Limb (tissue), 2 donors: ENCODE measurements around the gene CACNG7.
A peak's percentile ranks its signal among the peaks of the same experiment; 100 is the strongest.

ENCODE experiments used
- DNase-seq, 2 donors: peaks; one replicate each; pipeline ENCODE4 v3.0.0-alpha.2; 2016; ENCODE audit errors: extremely low spot score in 2 of 2

CACNG7 gene

GRCh38 chr19:53878776-53879139 lies 30.3 kb upstream of the CACNG7 start:
- no peak for DNase-seq

GRCh38 chr19:53879140-53880081 lies 29.7 kb upstream of the CACNG7 start:
- peak; percentile 94 to 100 for DNase-seq

- DNase-seq: no peak
Measured at GRCh38 chr19:53880711-53881481, 28.2 kb upstream of the CACNG7 start.

- peak in 1 of 2 donors; percentile 78 for DNase-seq
Measured at GRCh38 chr19:53881482-53882390, 27.3 kb upstream of the CACNG7 start, which contains the start of gene PRKCG. Gene PRKCG (plus strand): TSS chr19:53882197. CDS start chr19:53882495, 298 bp downstream.

- no peak for DNase-seq
Measured at GRCh38 chr19:53882391-53883050, 26.6 kb upstream of the CACNG7 start.

GRCh38 chr19:53883231-53883661 lies 25.8 kb upstream of the CACNG7 start:
- peak in 1 of 2 donors; percentile 70 for DNase-seq

- no peak for DNase-seq
Measured at GRCh38 chr19:53883741-53884140, 25.3 kb upstream of the CACNG7 start.

- DNase-seq: no peak
Measured at GRCh38 chr19:53884256-53884655, 24.8 kb upstream of the CACNG7 start.

- no peak for DNase-seq
Measured at GRCh38 chr19:53885036-53885435, 24.0 kb upstream of the CACNG7 start.

- DNase-seq: no peak
Measured at GRCh38 chr19:53892301-53892980, 16.6 kb upstream of the CACNG7 start.

GRCh38 chr19:53892981-53893325 lies 16.1 kb upstream of the CACNG7 start:
- no peak for DNase-seq

GRCh38 chr19:53894707-53895106 lies 14.4 kb upstream of the CACNG7 start:
- no peak for DNase-seq

GRCh38 chr19:53896682-53897081 lies 12.4 kb upstream of the CACNG7 start:
- DNase-seq: no peak

GRCh38 chr19:53897459-53897858 lies 11.6 kb upstream of the CACNG7 start:
- DNase-seq: no peak

GRCh38 chr19:53898166-53898565 lies 10.9 kb upstream of the CACNG7 start:
- DNase-seq: no peak

- peak in 1 of 2 donors; percentile 51 for DNase-seq
Measured at GRCh38 chr19:53898636-53899341, 10.3 kb upstream of the CACNG7 start.

GRCh38 chr19:53900191-53900860 lies 8.8 kb upstream of the CACNG7 start:
- no peak for DNase-seq

- peak; percentile 50 to 68 for DNase-seq
Measured at GRCh38 chr19:53903055-53903680, 5.9 kb upstream of the CACNG7 start.

- no peak for DNase-seq
Measured at GRCh38 chr19:53904909-53905308, 4.2 kb upstream of the CACNG7 start.
